H9 (cell line): ENCODE results near the gene SGTB. TPM values are rescaled to one million over a fixed set of nuclear protein-coding genes. Genes with fewer than 3 reads are reported as not detected.

Experiments used
- DNase-seq: peaks from one replicate; pipeline ENCODE4 v3.0.0-alpha.2; 2017
- H2AFZ ChIP-seq: one replicate; pipeline ENCODE4 v1.6.1; 2013; ENCODE audit warnings: mild to moderate bottlenecking, low read length, control low read depth, moderate library complexity
- H2AK5ac ChIP-seq: 2 replicates; pipeline ENCODE4 v1.6.1; 2013; ENCODE audit warnings: low read length, control low read depth, mixed read lengths; ENCODE audit not compliant: insufficient read length
- H2BK120ac ChIP-seq: one replicate; pipeline ENCODE4 v1.6.1; 2013; ENCODE audit warnings: low read depth, mild to moderate bottlenecking, low read length, control low read depth, inconsistent platforms; ENCODE audit not compliant: poor library complexity, severe bottlenecking
- H2BK12ac ChIP-seq: 2 replicates; pipeline ENCODE4 v1.6.1; 2013; ENCODE audit warnings: low read length, control low read depth, mixed read lengths, low read depth; ENCODE audit not compliant: insufficient read length
- H2BK15ac ChIP-seq: 2 replicates; pipeline ENCODE4 v1.6.1; 2013; ENCODE audit warnings: low read depth, low read length, control low read depth
- H2BK20ac ChIP-seq: one replicate; pipeline ENCODE4 v1.6.1; 2013; ENCODE audit warnings: low read depth, mild to moderate bottlenecking, low read length, control low read depth, inconsistent platforms; ENCODE audit not compliant: poor library complexity, severe bottlenecking
- H2BK5ac ChIP-seq: 2 replicates; pipeline ENCODE4 v1.6.1; 2013; ENCODE audit warnings: low read length, control low read depth, mixed read lengths; ENCODE audit not compliant: insufficient read length
- H3K14ac ChIP-seq: 2 replicates; pipeline ENCODE4 v1.6.1; 2013; ENCODE audit warnings: low read length, control low read depth; ENCODE audit not compliant: insufficient read depth
- H3K18ac ChIP-seq: 2 replicates; pipeline ENCODE4 v1.6.1; 2013; ENCODE audit warnings: low read depth, mild to moderate bottlenecking, mixed read lengths, low read length, control low read depth; ENCODE audit not compliant: insufficient read length
- H3K23ac ChIP-seq: 2 replicates; pipeline ENCODE4 v1.6.1; 2013; ENCODE audit warnings: low read length, control low read depth, mixed read lengths, low read depth; ENCODE audit not compliant: insufficient read length
- H3K23me2 ChIP-seq: 2 replicates; pipeline ENCODE4 v1.6.1; 2013; ENCODE audit warnings: low read depth, mild to moderate bottlenecking, mixed read lengths, low read length, control low read depth; ENCODE audit not compliant: insufficient read length, poor library complexity, severe bottlenecking
- H3K27ac ChIP-seq: 2 replicates; pipeline ENCODE4 v1.5.1; 2013; ENCODE audit warnings: low read length, control low read depth, mixed read lengths, low read depth; ENCODE audit not compliant: insufficient read length
- H3K27me3 ChIP-seq: 2 replicates; pipeline ENCODE4 v1.6.1; 2013; ENCODE audit warnings: low read length, control low read depth, inconsistent platforms; ENCODE audit not compliant: insufficient read depth
- H3K4ac ChIP-seq: 2 replicates; pipeline ENCODE4 v1.6.1; 2013; ENCODE audit warnings: low read depth, mild to moderate bottlenecking, control low read depth, inconsistent platforms, low read length, moderate library complexity
- H3K4me1 ChIP-seq: 2 replicates; pipeline ENCODE4 v1.6.1; 2013; ENCODE audit warnings: low read length, control low read depth, inconsistent platforms; ENCODE audit not compliant: insufficient read depth
- H3K4me2 ChIP-seq: 2 replicates; pipeline ENCODE4 v1.6.1; 2013; ENCODE audit warnings: low read length, control low read depth, mixed read lengths; ENCODE audit not compliant: insufficient read length, insufficient read depth
- H3K56ac ChIP-seq: 2 replicates; pipeline ENCODE4 v1.6.1; 2013; ENCODE audit warnings: low read depth, mild to moderate bottlenecking, mixed read lengths, low read length, control low read depth; ENCODE audit not compliant: insufficient read length
- H3K79me1 ChIP-seq: 2 replicates; pipeline ENCODE4 v1.6.1; 2013; ENCODE audit warnings: low read depth, mild to moderate bottlenecking, moderate library complexity, low read length, control low read depth, inconsistent platforms; ENCODE audit not compliant: insufficient read depth, poor library complexity, severe bottlenecking
- H3K79me2 ChIP-seq: 2 replicates; pipeline ENCODE4 v1.6.1; 2013; ENCODE audit warnings: low read length, control low read depth, inconsistent platforms; ENCODE audit not compliant: insufficient read depth
- H3K9ac ChIP-seq: 2 replicates; pipeline ENCODE4 v1.6.1; 2013; ENCODE audit warnings: low read length, control low read depth, mixed read lengths; ENCODE audit not compliant: insufficient read length; ENCODE audit errors: extremely low read depth
- H3K9me3 ChIP-seq: one replicate; pipeline ENCODE4 v1.6.1; 2013; ENCODE audit warnings: low read depth, low read length, inconsistent platforms; ENCODE audit not compliant: control insufficient read depth
- H3T11ph ChIP-seq: one replicate; pipeline ENCODE4 v1.6.1; 2013; ENCODE audit warnings: mild to moderate bottlenecking, low read length, control low read depth, inconsistent platforms
- H4K20me1 ChIP-seq: one replicate; pipeline ENCODE4 v1.6.1; 2013; ENCODE audit not compliant: control insufficient read depth, insufficient read length, insufficient read depth
- H4K5ac ChIP-seq: 2 replicates; pipeline ENCODE4 v1.6.1; 2013; ENCODE audit warnings: low read depth, mild to moderate bottlenecking, mixed read lengths, low read length, control low read depth; ENCODE audit not compliant: insufficient read length
- H4K8ac ChIP-seq: replicated peaks from 2 replicates; pipeline ENCODE4 v1.6.1; 2013; ENCODE audit warnings: low read length, control low read depth, mixed read lengths, low read depth; ENCODE audit not compliant: insufficient read length
- H4K91ac ChIP-seq: 2 replicates; pipeline ENCODE4 v1.6.1; 2013; ENCODE audit warnings: low read depth, mild to moderate bottlenecking, moderate library complexity, mixed read lengths, low read length, control low read depth; ENCODE audit not compliant: insufficient read length
- H3K27ac Mint-ChIP-seq, 3 experiments: 2 replicates in 2 of 3; 3 replicates in 1 of 3; pipeline ENCODE4 v1.8.0; 2020 to 2021; ENCODE audit warnings: mixed read lengths in 3 of 3, mild to moderate bottlenecking in 1 of 3, moderate library complexity in 1 of 3
- H3K27me3 Mint-ChIP-seq: 2 replicates; pipeline ENCODE4 v1.8.0; 2021; ENCODE audit warnings: low read depth, mild to moderate bottlenecking, moderate library complexity, mixed read lengths
- H3K36me3 Mint-ChIP-seq, 3 experiments: 2 replicates in 2 of 3; 3 replicates in 1 of 3; pipeline ENCODE4 v1.8.0; 2020 to 2021; ENCODE audit warnings: low read depth in 3 of 3, mixed read lengths in 3 of 3; ENCODE audit not compliant: insufficient read depth in 1 of 3
- H3K4me1 Mint-ChIP-seq, 2 experiments: 2 replicates each; pipeline ENCODE4 v1.8.0; 2020; ENCODE audit warnings: mixed read lengths in 2 of 2
- H3K4me3 Mint-ChIP-seq, 2 experiments: 2 replicates in 1 of 2; 3 replicates in 1 of 2; pipeline ENCODE4 v1.8.0; 2020 to 2021; ENCODE audit warnings: mild to moderate bottlenecking in 2 of 2, mixed read lengths in 2 of 2, moderate library complexity in 1 of 2
- H3K9me3 Mint-ChIP-seq, 2 experiments: 2 replicates in 1 of 2; 3 replicates in 1 of 2; pipeline ENCODE4 v1.8.0; 2020; ENCODE audit warnings: mild to moderate bottlenecking in 2 of 2, mixed read lengths in 2 of 2, moderate library complexity in 1 of 2
- CTCF ChIP-seq: fragments of 200-600 bp; sonication (generic); conservative IDR thresholded peaks from 3 replicates; pipeline ENCODE4 v1.8.0; 2021; ENCODE audit warnings: antibody characterized with exemption, mild to moderate bottlenecking
- WGBS: extraction: QIAGEN DNeasy Blood & Tissue Kit; methylation state at CpG from one replicate; pipeline ENCODE4 v1.1.7; 2013; ENCODE audit warnings: missing lambda C conversion rate, low lambda C conversion rate, mixed read lengths; ENCODE audit not compliant: insufficient read length; ENCODE audit errors: extremely low coverage; 5-methylcytosine and 5-hydroxymethylcytosine counted together
- total RNA-seq: library from RNA; stranded (reverse); gene quantifications from 2 replicates; pipeline ENCODE4 v1.2.1, GENCODE V29; 2021

Gene SGTB
- total RNA-seq, 1 experiment from 2014 or later: 18.7 TPM

GRCh38 chr5:65646938-65647337 is 75.0 kb downstream of the SGTB start:
- H3K27me3 ChIP-seq: no peaks in the 10 kb centered on the region
- no peak overlapping the region for H3K9ac ChIP-seq
- no peaks in the 10 kb centered on the region for H3K79me1 ChIP-seq
- H2BK120ac ChIP-seq: no peak overlapping the region
- no peak overlapping the region for H2AFZ ChIP-seq
- H3K27ac Mint-ChIP-seq: peak overlapping the region in 1 of 3 experiments; percentile 53; a peak in 2 of 7 replicates
- peaks cover 0 to 5% (median 0%) of the 10 kb centered on the region in 3 experiments; a peak in 2 of 7 replicates for H3K36me3 Mint-ChIP-seq
- no peaks in the 10 kb centered on the region for H3K9me3 Mint-ChIP-seq
- H3K9me3 ChIP-seq: no peaks in the 10 kb centered on the region
- no peak overlapping the region for H2BK12ac ChIP-seq
- no peak overlapping the region for H3K56ac ChIP-seq
- no peak overlapping the region for H3T11ph ChIP-seq
- H3K27me3 Mint-ChIP-seq: no peaks in the 10 kb centered on the region
- no peak for DNase-seq
- H3K27ac ChIP-seq: no peak overlapping the region
- no peak overlapping the region for H3K23ac ChIP-seq
- H2BK5ac ChIP-seq: no peak overlapping the region
- H4K91ac ChIP-seq: no peak overlapping the region
- peaks cover 12 to 19% of the 10 kb centered on the region in 2 experiments for H3K4me1 Mint-ChIP-seq
- H4K20me1 ChIP-seq: no peaks in the 10 kb centered on the region
- H3K4ac ChIP-seq: no peak overlapping the region
- no peak overlapping the region for H4K5ac ChIP-seq
- no peak overlapping the region for H3K14ac ChIP-seq
- WGBS: no CpG with 5 or more reads among the region's 2 CpGs
- no peak overlapping the region for H4K8ac ChIP-seq
- no peak overlapping the region for H2BK20ac ChIP-seq
- H3K4me2 ChIP-seq: no peak overlapping the region
- H3K4me1 ChIP-seq: no peaks in the 10 kb centered on the region
- H2BK15ac ChIP-seq: no peak overlapping the region
- no peak overlapping the region for H3K4me3 Mint-ChIP-seq
- TF ChIP-seq CTCF: no peak
- H3K79me2 ChIP-seq: no peaks in the 10 kb centered on the region
- no peak overlapping the region for H3K18ac ChIP-seq
- no peak overlapping the region for H2AK5ac ChIP-seq
- H3K23me2 ChIP-seq: no peaks in the 10 kb centered on the region
